GM23338 (cell line): ENCODE results near the gene PFKP.
"Not testable (repeated sequence)": the region's sequence is repeated elsewhere in the genome, so short reads cannot be mapped to it uniquely, and the experiment has no call there.

Experiments
- CTCF ChIP-seq, 2 experiments: fragments of 200-600 bp in 1 of 2; sonication (generic) in 1 of 2; conservative IDR thresholded peaks; 2 replicates each; pipeline versions ENCODE4 v1.5.1 to v1.6.1; 2016 to 2017; ENCODE audit warnings: antibody characterized with exemption in 2 of 2, low read depth in 2 of 2, mild to moderate bottlenecking in 2 of 2, moderate library complexity in 1 of 2
- ETS1 ChIP-seq: IDR thresholded peaks from 2 replicates; pipeline ENCODE4 v1.6.1; 2016; ENCODE audit warnings: antibody characterized with exemption
- EZH2 ChIP-seq: fragments of 200-600 bp; sonication (generic); IDR thresholded peaks from one replicate; pipeline ENCODE4 v1.8.0; 2017; ENCODE audit warnings: antibody characterized with exemption, mild to moderate bottlenecking, low read depth; ENCODE audit not compliant: unreplicated experiment
- EZH2phosphoT487 ChIP-seq: fragments of 200-600 bp; sonication (generic); IDR thresholded peaks from one replicate; pipeline ENCODE4 v1.8.1; 2018; ENCODE audit warnings: antibody characterized with exemption; ENCODE audit not compliant: unreplicated experiment
- POLR2AphosphoS5 ChIP-seq: IDR thresholded peaks from 2 replicates; pipeline ENCODE4 v1.6.1; 2016; ENCODE audit warnings: antibody characterized with exemption, low read depth
- REST ChIP-seq: IDR thresholded peaks from one replicate; pipeline ENCODE4 v1.6.1; 2018; ENCODE audit warnings: antibody characterized with exemption; ENCODE audit not compliant: unreplicated experiment
- ZNF114 ChIP-seq: fragments of 250-450 bp; sonication (Bioruptor Pico); IDR thresholded peaks from 2 replicates; pipeline ENCODE4 v1.5.0; 2020; ENCODE audit warnings: mild to moderate bottlenecking, moderate library complexity

- not testable (repeated sequence) for TF ChIP-seq CTCF (conservative IDR thresholded peaks at IDR 0.05; ENCODE audit: low read depth in 2 of 2); POLR2AphosphoS5; ZNF114 (CRISPR knock-in tag); EZH2phosphoT487; EZH2; REST; ETS1
These were observed 39.0 kb downstream of the PFKP start for GRCh38 chr10:3106328-3106727.
